GM21737 (cell line): ENCODE results near the gene SLIT3.

Experiments used
- ATAC-seq: cut with Tn5 transposase; IDR thresholded peaks from one replicate; pipeline ENCODE4 v1.9.1; 2021; ENCODE audit warnings: mild to moderate bottlenecking, moderate library complexity; ENCODE audit not compliant: unreplicated experiment

Gene SLIT3

DNA sequence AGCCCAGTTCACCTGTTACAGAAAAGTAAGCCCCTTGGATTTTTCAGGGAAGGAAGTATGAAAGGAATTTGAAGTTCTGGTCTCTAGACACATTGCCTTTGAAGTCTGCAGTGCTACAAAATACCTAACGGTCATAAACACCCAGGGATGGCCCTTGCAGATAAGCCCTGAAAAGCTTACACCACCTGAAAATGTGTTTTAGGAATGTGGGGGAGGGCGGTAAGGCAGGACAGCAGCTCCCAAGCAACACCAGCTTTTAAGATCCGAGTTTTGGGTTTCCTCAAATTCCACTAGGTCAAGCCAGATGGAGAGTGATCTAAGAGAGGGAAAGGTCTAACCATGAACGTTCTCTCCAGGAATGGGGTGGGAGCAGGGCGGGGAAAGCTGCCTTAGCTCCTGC is 607.6 kb downstream of the SLIT3 start:
- ATAC-seq: no peak

GRCh38 chr5:168691891-168692290 is 609.0 kb downstream of the SLIT3 start:
- ATAC-seq: no peak

- ATAC-seq: no peak
Observed at GRCh38 chr5:168689260-168689659, 611.7 kb downstream of the SLIT3 start.

- no peak for ATAC-seq
Observed at GRCh38 chr5:168686837-168687236, 614.1 kb downstream of the SLIT3 start.

GRCh38 chr5:168685566-168685965 is 615.4 kb downstream of the SLIT3 start:
- ATAC-seq: no peak

GRCh38 chr5:168683927-168684295 is 617.0 kb downstream of the SLIT3 start:
- no peak for ATAC-seq

- no peak for ATAC-seq
Observed at GRCh38 chr5:168683247-168683926, 617.6 kb downstream of the SLIT3 start.

DNA sequence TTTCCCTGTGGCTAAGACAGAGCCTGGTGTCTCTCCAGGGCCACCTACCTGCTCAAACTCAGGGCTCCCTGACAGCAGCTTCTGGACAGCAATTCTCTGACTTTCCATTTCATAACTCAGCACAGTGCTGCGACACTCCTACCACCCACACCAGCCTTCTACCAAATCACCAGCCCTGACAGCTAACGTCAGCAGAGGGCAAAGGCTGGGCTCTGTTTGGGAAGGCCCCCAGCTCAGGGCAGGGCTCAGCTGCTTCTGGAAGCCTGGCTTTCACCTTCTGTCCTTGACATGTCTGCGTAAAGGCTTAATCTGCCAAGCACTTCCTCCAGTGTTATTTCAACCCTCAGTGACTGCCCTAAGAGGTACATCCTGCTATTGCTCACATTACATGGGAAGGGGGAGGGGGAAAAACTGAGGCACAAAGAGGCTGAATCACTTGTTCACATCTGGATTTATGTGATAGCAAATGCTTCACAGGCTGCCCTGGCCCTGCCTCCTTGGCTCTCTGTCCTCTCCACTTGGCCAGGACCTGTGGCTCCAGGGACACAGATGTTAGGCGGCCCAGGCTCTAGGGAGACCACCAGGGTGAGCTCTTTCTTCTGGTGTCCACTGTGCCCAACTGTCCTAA is 619.3 kb downstream of the SLIT3 start:
- no peak for ATAC-seq

- no peak for ATAC-seq
Observed at GRCh38 chr5:168680395-168680794, 620.5 kb downstream of the SLIT3 start.

DNA sequence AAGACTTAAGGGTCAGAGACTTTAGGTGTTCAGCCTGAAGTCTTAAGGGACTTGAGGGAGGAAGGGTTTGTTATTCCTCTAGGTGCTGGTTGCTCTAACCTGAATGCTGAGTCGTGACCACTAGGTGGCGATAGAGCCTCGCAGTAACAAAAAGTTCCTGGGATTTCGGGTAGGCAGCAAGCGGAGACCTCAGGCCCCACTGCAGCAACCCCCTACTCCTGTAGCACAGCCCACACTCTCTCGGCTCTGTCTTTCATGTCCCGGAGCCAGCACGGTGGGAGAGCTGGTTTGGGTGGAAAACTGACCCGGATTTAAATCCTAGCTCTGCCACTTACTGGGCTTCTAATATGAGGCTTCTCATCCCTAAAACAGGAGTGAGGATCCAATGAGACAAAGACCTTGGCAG is 621.4 kb downstream of the SLIT3 start:
- ATAC-seq: no peak

- ATAC-seq: no peak
Observed at GRCh38 chr5:168676501-168676900, 624.4 kb downstream of the SLIT3 start.

DNA sequence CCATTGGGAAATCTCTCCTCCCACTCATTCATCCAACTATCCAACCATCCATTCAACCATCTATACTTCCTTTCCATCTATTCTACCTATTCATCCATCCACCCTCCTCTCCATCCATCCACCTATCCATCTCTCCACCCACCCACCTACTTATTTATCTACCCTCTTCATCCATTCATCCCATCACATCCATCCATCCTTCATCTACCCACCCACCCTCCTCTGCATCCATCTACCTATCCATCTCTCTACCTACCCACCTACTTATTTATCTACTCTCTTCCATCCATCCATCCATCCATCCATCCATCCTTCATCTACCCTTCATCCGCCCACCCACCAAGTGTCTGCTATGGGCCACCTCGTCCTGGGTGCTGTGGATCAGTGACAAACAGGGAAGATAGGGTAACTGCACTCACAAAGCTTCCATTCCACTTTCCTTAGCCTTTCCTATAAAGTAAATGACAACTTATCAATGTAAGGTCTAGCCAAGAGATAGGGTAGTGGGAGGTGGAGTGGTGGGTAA is 625.0 kb downstream of the SLIT3 start:
- ATAC-seq: no peak

- no peak for ATAC-seq
Observed at GRCh38 chr5:168674893-168675482, 626.0 kb downstream of the SLIT3 start.

DNA sequence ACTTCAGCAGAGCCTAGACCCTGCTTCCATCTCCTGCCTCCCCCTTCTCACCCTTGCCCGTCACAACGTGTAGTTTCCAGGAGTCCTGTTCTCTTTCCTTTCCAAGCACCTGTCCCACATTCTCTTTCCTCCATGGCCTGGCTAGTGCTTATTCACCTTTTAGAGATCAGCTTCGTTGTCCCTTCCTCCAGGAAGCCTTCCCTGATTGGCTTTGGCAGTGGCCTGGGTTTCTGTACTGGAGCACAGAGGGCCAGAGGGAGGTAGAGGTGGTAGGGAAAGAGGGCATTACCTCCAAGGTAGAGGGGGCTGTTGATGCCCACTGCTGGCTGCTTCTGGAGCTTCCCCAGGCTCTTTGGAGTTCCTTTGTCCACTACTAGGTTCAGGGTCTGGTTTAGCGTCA is 628.1 kb downstream of the SLIT3 start:
- no peak for ATAC-seq

DNA sequence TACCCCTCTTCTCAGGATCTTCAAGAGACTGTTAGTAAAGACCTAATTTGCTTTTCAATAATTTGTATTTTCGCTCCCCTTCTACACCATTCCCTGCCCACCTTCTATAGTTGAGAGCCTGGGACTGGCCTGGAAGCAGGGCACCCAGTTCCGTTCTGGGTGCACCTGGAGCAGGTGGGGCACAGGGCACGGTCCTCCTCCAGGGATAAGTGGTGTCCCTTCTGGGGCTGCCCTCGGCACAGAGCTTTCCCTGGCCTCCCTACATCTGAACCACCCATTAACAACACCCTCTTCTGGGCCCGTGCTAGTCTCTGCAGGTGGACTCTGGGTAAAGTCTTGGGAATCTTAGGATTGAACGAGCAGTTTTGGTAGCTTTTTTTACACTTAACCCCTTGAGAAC is 628.9 kb downstream of the SLIT3 start:
- no peak for ATAC-seq

DNA sequence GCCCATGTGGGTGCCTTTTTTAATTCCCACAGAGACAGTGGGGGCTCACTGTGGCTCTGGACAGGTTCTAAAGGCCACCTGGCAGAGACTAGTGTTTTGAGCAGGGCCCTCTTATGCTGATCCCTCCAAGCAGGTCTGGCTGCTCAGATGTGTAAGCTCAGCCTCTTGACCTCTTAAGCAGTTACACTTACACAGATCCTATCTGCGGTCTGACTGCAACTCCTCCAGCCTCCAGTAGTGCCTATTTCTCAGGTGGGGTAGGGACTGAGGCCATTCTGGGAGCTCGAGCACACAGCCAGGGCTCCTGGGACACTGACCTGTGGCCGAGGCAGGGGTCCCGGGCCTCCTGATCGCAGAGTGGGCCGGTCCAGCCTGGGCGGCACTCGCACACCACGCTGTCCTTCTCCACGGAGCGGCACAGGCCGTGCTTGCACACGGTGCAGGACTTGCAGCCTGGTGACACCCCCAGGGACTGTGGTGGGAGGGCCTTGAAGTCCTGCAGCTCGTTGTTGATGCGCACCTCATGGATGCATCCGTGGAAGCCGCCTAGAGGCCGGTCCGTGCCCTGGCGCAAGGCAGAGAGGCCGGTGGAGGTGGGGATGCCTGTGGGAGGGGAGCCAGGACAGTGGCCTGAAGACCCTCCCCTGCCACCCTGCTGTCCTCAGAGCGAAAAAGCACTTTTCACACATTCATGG is 629.9 kb downstream of the SLIT3 start:
- no peak for ATAC-seq

- no peak for ATAC-seq
Observed at GRCh38 chr5:168669668-168670378, 631.1 kb downstream of the SLIT3 start.

- no peak for ATAC-seq
Observed at GRCh38 chr5:168669156-168669555, 631.8 kb downstream of the SLIT3 start.

- ATAC-seq: no peak
Observed at GRCh38 chr5:168668078-168668477, 632.9 kb downstream of the SLIT3 start.

DNA sequence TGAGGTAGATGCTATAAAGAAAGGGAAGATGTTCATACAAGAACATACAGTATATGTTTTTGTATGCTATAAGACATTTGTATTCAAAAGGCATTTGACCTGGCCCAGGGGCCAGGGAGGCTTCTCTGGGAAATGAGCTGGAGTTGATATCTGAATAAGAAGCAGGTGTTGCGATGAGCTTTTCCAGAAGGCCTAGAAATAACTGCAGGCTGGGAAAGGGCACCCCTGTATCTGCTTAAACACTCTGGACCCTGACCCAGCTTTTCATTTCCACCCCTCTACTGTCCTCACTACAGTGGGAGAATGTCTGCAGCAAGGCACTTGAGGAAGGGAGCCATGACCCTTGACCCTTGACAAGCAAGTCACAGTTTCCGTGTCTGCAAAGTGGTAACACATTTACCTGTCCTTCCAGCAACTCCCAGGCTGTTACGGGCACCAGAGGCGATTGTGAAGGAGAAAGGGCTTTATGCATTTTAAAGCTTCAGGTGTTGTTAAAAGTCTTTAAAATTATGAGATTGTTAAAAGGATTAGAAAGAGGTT is 633.6 kb downstream of the SLIT3 start:
- ATAC-seq: no peak

DNA sequence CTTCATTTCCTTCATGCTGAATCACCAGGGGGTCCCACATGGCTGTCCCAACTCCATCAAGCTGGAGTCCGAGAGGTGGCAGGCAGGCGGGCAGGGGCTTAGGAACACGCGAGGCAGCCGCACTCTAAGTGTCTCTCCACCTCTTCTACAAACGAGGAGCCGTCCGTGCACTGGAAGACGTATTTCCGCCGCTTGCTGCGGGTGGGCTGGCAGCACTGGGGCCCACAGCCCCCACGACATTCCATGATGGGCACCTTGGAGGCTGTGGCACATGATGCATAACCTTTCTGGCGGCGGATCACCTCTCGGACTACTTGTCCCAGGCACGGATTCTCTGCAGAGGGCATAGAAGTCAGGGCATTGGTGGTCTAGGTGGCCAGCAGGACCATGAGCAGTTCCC is 634.6 kb downstream of the SLIT3 start:
- ATAC-seq: no peak
